G401 (cell line): ENCODE results near the gene PRKAR2B. TPM values are rescaled to one million over a fixed set of nuclear protein-coding genes. Genes with fewer than 3 reads are reported as not detected.

Source experiments
- DNase-seq: peaks from one replicate; pipeline ENCODE4 v3.0.0-alpha.2; 2015; ENCODE audit warnings: low spot score
- in situ Hi-C: cut with HindIII; loops from 2 replicates; pipeline ENCODE4 v1.10.0; 2016; ENCODE audit warnings: low sequenced_read_pairs, mixed read lengths
- total RNA-seq: library from RNA; depleted of rRNA; stranded (reverse); fragments of >200 nt; shearing (Covaris generic); gene quantifications from 2 replicates; pipeline ENCODE4 v1.2.3, GENCODE V29; 2014; rRNA removed

PRKAR2B gene
- total RNA-seq, 1 experiment from 2014 or later = 104 TPM

DNA sequence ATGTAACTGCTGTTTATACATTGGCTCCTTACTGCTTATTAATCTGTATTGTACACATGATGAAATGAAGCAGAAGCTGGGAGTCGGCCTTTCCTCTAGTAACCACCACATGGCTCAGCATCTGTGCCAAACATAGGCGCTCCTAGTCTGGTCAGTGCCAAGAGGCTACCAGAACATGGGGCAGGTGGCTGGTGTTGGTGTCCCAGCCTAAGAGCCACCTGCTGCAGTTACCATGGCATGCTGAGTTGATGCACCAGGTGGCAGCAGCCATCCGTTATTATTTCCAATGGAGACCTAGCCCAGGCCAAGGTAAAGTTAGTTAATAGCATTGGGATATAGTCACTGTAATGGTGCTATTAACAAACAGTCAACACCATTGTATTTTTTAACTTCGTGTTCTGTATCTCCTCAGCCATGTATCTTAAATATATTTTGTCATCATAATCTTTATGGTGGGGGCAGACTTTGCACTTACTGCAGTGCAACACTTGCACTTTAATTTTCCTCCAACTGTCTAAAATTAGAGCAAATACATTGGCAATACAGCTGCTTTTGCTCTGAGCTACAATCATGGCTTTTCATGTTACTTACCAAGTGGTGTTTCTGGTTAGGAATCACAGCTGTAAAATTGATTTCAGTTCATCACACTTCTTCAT lies 157.4 kb downstream of the PRKAR2B start:
- in situ Hi-C loops = no loop called here
- DNase-seq = peak; percentile 98

GRCh38 chr7:107203607-107204006 lies 159.1 kb downstream of the PRKAR2B start:
- in situ Hi-C loops = no loop called here
- no peak for DNase-seq

GRCh38 chr7:107206136-107206535 lies 161.6 kb downstream of the PRKAR2B start:
- DNase-seq = no peak
- in situ Hi-C loops = no loop called here

GRCh38 chr7:107206706-107207105 lies 162.2 kb downstream of the PRKAR2B start:
- no peak for DNase-seq
- in situ Hi-C loops = no loop called here

GRCh38 chr7:107207459-107207858 lies 163.0 kb downstream of the PRKAR2B start:
- in situ Hi-C loops = no loop called here
- no peak for DNase-seq

DNA sequence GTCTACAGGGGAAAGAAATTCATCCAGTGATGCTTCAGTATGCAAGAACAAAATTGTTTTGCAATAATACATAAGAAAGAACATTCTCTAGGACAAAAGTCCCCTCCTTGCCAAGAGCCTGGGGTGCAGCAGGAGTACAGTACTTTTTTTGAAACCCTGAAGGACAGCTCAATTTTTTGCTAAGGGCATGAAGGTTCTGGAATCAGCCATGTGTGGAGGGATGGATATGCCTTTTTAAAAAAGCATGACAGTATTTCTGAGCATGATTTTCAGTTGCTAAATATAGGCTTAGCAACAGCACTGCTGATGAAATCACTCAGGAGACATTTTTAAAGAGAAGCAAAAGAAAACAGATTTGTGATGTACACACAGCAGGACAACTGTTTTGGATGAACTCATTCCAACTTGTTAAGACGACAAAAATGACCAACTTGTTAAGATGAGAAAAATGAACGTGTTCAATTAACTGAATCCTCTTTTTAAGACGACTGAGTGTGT lies 163.6 kb downstream of the PRKAR2B start:
- in situ Hi-C loops = no loop called here
- peak; percentile 81 for DNase-seq

GRCh38 chr7:107208563-107208962 lies 164.1 kb downstream of the PRKAR2B start:
- in situ Hi-C loops = no loop called here
- DNase-seq = no peak

GRCh38 chr7:107209565-107209964 lies 165.1 kb downstream of the PRKAR2B start:
- in situ Hi-C loops = no loop called here
- DNase-seq = no peak

DNA sequence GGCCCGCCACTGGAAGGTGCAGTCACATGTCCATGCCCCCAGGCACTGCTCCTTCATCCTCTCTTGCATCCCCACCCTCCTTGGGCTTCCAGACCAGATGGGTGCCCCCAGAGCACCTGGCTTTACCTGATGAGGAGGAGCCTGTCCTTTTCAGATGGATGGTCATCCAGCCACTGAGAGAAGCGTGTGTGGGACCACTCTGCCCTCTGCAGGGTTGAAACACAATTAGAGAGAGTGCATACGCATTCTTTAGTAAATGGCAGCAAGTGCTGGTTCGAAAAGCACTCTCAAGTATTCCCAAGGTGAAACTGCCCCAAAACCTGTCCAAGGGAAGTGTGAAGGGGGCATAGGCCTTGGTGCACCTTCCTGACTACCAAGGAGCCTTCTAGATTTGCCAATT lies 165.9 kb downstream of the PRKAR2B start:
- no peak for DNase-seq
- in situ Hi-C loops = no loop called here

Other genes with a start within 250 kb of the PRKAR2B start
- 0.74 and 1.5 TPM in 2 replicates for gene PIK3CG, start 179.4 kb upstream of the PRKAR2B start, total RNA-seq
- 31.3 and 47.8 TPM in 2 replicates for gene HBP1, start 124.3 kb downstream of the PRKAR2B start, total RNA-seq